Measurements from ENCODE around the gene PARD3B.

DNA sequence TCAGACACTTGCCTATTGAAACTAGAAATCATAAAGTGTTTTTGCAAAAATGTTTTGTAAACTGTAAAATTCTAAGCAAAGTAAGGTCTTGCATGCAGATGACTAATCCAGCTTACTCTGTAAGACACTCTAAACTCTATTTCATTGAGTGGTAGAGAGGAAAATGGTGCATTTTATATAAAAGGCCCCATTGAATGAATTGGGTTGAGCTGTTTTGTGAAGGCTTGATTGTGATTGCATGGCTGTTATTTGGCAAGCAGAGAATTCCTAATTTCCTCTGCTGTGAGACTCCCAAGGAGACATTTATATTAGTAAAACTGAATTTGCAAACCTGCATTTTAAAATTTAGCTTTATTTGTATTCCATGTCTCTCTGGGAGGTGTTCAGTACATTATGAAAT, 234.5 kb downstream of the PARD3B start:
- TF ChIP-seq, protein P1, sequence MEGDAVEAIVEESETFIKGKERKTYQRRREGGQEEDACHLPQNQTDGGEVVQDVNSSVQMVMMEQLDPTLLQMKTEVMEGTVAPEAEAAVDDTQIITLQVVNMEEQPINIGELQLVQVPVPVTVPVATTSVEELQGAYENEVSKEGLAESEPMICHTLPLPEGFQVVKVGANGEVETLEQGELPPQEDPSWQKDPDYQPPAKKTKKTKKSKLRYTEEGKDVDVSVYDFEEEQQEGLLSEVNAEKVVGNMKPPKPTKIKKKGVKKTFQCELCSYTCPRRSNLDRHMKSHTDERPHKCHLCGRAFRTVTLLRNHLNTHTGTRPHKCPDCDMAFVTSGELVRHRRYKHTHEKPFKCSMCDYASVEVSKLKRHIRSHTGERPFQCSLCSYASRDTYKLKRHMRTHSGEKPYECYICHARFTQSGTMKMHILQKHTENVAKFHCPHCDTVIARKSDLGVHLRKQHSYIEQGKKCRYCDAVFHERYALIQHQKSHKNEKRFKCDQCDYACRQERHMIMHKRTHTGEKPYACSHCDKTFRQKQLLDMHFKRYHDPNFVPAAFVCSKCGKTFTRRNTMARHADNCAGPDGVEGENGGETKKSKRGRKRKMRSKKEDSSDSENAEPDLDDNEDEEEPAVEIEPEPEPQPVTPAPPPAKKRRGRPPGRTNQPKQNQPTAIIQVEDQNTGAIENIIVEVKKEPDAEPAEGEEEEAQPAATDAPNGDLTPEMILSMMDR (conservative IDR thresholded peaks at IDR 0.05; ENCODE audit: low read depth in 2 of 2), result no peak
- TF ChIP-seq, protein P2, sequence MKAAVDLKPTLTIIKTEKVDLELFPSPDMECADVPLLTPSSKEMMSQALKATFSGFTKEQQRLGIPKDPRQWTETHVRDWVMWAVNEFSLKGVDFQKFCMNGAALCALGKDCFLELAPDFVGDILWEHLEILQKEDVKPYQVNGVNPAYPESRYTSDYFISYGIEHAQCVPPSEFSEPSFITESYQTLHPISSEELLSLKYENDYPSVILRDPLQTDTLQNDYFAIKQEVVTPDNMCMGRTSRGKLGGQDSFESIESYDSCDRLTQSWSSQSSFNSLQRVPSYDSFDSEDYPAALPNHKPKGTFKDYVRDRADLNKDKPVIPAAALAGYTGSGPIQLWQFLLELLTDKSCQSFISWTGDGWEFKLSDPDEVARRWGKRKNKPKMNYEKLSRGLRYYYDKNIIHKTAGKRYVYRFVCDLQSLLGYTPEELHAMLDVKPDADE (IDR thresholded peaks at IDR 0.05), result no peak
